ENCODE measurements around the gene CCNG2.
"Not testable (repeated sequence)": the region's sequence is repeated elsewhere in the genome, so short reads cannot be mapped to it uniquely, and the experiment has no call there.

Gene CCNG2, protein sequence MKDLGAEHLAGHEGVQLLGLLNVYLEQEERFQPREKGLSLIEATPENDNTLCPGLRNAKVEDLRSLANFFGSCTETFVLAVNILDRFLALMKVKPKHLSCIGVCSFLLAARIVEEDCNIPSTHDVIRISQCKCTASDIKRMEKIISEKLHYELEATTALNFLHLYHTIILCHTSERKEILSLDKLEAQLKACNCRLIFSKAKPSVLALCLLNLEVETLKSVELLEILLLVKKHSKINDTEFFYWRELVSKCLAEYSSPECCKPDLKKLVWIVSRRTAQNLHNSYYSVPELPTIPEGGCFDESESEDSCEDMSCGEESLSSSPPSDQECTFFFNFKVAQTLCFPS

DNA sequence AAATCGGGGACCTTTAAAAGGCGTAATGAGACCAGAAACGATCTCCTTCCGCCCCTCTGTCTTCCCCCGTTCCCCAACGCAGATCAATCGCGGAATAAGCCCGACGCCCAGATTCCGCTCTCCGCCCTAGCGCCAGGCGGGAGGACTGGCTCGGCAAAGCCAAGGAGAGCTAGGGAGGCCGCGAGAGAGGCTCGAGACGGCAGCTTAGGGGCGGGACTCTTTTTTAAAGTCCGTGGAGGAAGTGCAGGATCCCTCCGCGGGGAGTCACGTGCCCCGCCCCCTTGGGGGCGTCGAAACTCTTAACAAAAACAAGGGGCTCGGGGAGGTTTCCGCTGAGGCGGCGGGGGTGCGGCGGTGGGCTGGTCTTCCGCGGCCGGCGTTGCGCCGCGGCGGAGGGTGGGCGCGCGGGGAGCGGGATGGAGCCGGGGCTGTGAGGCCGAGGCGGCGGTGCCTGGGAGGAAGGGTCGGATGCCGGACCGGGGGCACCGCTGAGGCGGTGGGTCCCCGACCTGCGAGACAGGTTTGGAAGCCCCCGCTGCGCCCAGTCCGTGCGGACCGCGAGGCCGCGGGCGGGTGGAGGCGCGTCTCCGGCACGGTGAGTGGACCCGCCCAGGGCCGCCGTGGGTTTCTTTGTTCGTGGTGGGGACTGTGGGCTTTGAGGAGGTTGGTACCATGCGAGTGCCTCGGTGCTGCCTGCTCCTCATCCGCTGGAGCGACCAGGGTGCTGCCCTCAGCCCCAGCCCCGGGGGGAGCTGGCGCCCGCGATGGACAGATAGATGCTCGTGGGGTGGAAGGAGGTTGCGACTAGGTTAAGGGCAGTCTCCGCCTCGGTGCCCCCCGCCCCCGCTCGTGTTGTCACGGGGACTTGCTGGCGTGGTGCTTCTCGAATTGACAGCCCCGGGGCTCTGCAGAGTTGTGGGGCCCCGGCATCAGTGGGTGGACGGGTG lies at the start of gene CCNG2:
Gene CCNG2, plus strand, starts transcription at position 296 of the 947 bp plus-strand sequence. CDS start 1,326 bp downstream, outside the sequence.
- FAIRE-seq: no peak

DNA sequence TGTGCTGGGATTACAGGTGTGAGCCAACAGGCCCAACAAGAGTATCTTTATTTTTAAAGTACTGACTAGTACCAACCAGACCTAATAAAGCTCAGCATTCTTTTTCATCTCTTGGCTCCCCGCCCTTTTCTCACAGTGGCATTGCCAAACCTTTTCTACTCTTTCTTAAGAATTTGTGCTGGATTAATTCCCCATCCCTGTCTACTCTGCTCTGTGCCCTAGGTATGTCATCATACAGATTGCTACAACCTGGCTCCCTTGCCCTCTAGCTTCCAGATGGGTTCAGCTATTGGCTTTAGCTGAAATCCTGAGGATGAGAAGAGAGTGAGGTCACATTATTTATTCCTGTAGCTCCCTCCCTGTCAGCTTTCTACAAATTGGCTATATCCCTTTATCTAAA lies 46.3 kb upstream of the CCNG2 start:
- no peak for FAIRE-seq

DNA sequence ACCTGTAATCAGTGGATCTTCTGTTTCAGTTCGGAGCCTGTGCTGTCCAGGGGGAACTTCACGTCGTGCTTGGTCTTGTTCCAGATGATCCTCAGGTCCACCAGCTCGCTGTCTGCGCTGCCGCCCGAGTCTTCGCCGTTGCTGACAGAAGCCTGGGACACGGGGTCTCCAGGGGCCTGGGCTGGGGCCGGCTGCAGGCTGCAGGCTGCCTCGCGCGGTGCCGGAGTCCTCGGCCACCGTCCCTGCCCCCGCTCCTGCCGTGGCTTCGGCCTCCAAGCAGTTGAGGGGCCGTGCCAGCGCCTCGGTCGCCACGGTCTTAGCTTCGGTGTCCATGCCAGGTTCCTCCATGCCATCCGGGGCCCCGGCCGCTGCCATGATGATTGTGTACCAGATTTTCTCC lies 43.9 kb upstream of the CCNG2 start:
- FAIRE-seq: no peak

DNA sequence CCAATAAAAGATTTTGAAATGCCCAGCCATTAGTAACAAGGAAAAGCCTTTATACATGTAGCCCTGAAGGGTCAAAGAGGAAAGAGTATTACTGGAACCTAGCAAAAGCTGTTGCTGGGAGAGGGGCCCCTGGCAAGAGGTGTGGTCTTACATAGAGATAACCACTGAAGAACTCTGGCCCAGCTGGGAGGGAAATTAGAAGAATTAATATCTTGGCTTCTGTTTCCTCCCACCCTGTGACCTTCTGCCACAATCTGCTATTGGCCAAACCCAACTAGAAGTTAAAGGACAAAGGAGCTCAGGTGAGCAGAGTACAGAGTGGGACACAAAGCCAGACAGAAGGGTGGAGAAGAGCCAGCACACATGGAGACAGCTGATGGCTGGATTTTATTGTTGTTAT lies 39.3 kb upstream of the CCNG2 start:
- FAIRE-seq: no peak

DNA sequence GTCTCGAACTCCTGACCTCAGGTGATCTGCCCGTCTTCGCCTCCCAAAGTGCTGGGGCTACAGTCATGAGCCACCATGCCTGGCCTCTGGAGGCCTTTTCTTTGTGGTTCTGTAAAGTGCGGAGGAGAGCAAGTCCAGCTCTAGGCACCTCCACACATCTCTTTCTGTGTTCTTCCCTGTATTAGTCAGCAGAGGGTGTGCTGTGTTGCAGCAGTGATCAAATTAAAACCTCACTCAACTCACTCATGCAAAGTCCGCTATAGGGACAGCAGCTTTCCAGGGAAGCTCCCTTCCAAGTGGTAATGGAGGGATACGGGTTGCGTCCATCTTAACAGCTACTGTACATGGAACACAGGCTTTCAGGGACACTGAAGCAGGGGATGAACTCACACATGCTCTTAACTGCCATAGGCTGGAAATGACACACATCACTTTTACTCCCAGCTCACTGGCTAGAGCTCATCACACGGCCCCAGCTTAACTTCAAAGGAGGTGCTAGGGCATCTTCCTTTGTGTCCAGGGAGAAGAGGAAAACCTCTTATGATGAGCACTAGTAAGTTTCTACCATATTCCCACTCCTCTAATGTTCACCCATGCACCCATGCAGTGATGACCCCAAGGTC lies 36.0 kb upstream of the CCNG2 start:
- no peak for FAIRE-seq

DNA sequence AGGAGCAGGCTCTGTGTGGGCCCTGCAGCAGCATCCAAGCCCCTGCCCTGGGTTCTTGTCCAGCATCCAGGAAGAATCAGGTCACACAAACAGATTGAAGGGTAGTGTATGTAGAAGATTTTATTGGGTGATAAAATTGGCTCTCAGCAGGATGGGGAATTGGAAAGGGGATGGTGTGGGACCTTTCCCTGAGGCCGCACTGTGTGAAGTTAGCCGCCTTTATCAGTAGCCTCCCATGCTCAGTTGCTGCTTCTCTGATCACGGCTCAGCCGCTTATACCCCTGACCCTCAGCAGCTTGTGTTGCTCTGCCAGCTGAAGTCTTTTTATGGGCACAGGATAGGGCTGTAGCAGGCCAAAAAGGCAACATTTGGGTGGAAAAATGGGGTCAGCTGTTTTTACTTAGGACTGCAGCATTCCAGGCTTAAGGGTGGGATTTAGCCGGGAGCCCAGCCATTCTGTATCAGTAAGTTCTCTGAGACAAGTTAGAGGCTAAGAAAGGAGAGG lies 35.2 kb upstream of the CCNG2 start:
- FAIRE-seq: no peak

DNA sequence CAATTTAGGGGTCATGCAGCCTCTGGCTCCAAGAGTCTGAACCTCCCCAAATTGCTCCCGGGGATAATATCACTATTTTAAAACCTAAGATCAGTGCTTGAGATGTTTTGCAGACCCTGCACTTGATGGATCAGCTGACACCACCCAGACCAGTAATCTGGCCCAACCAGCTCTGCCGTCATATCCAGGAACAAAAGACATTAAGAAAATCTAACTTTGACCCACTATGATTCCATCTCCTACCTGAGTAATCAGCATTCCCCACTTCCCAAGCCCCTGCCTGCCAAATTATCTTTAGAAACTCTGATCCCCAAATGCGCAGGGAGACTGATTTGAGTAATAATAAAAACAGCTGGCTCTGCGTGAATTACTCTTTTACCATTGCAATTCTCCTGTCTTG lies 34.4 kb upstream of the CCNG2 start:
- no peak for FAIRE-seq

DNA sequence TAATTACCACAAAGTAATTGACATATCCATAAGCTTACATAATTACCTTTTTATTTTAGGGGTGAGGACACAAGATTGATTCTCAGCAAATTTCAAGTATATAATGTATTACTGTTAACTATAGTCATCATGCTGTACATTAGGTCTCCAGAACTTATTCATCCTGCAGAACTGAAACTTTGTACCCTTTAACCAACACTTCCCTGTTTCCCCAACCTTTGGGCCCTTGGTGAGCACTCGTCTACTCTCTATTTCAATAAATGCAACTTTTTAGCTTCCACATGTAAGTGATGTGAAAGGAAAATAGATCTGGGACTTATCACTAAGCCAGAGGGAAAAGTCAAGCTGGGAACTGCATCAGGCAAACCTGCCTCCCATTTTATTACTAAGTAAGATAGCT lies 33.6 kb upstream of the CCNG2 start:
- FAIRE-seq: no peak

DNA sequence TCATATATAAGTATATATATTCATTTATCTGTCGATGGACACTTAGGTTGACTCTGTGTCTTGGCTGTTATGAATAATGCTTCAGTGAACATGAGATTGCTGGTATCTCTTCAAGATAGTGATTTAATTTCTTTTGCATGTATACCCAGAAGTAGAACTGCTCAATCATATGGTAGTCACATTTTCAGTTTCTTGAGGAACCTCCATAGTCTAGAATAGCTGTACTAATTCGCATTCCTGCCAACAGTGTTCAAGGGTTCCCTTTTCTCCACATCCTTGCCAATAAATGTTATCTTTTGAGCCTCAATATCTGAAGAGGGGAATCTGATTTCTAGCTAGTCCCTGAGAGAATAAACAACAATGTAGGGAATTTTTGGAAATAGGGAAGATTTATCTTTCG lies 32.4 kb upstream of the CCNG2 start:
- no peak for FAIRE-seq

DNA sequence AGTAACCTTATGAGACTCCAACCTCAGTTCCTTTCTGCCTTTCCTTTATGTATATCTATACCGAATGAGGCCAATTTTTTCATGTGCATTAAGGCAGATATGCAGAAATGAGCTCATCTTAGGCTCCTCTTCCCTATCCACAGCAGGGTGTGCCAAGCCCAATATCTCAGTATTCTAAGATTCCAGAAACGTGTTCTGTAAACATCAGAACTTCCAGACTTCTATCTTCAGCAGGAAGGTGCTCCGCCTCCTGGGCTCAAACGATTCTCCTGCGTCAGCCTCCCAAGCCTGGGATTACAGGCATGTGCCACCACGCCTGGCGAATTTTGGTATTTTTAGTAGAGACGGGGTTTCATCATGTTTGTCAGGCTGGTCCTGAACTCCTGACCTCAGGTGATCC lies 31.0 kb upstream of the CCNG2 start:
- FAIRE-seq: no peak

DNA sequence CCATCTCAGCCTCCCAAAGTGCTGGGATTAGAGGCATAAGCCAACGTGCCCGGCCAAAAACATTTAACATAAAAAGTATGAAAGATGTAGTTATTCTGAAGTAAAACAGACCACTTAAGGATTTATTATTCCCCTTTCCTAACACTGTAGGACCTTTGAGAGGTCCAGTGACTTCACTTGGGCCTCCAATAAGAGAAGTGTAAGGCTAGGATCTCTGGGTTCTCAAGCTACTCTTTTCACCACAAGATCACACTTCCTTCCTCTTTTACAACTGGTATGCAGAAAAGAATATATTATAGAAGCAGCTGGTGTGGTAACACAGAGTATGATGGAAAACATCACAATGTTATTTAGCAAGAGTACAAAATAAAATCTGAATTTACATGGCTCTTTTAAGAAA lies 30.2 kb upstream of the CCNG2 start:
- FAIRE-seq: no peak

DNA sequence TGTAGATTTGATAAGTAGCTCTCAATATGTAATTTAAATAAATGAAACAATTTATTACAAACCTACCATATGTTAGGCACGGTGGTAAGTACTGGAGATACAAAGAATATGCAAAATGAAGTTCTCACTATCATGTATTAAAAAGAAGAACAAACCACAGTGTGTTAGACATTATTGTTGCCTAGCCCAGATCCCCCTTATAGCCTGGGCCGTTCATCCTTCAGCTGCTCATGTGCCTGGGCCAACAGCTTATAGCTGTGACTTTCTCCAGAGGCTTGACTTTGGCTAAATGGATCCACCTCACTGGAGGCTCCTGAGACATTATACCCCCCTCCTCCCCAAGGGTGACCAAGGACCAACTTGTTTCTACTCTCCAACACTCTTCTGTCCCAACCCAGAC lies 29.8 kb upstream of the CCNG2 start:
- FAIRE-seq: no peak

DNA sequence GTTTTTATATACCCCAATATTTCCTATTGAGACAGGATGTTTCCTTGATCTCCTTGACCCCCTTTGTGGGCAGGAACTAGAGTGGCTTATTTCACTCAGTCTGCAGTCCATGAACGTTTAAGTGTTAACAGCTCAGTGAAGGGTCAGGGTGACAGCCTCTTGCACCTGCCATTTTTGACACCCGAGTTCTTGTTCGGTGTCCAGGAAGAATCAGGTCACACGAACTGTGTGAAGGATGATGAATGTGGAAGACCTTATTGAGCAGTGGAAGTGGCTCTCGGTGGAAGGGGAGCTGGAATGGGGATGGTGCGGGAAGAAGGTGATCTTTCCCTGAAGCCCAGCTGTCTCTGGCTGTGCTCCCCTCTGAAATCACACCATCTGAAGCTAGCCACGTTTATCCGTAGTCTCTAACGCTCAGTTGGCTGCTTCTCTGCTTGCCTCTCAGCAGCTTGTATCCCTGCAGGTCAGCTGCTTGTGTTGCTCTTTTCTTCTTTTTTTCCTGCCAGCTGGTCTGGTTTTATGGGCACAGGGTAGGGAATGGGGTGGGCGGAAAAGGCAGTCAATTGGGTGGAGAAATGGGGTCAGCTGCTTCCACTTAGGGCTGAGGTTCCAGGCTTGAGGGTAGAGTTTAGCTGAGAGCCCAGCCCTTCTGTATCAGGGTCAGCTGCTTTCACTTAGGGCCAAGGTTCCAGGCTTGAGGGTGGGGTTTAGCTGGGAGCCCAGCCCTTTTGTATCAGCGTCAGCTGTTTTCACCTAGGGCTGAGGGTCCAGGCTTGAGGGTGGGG lies 29.0 kb upstream of the CCNG2 start:
- no peak for FAIRE-seq

DNA sequence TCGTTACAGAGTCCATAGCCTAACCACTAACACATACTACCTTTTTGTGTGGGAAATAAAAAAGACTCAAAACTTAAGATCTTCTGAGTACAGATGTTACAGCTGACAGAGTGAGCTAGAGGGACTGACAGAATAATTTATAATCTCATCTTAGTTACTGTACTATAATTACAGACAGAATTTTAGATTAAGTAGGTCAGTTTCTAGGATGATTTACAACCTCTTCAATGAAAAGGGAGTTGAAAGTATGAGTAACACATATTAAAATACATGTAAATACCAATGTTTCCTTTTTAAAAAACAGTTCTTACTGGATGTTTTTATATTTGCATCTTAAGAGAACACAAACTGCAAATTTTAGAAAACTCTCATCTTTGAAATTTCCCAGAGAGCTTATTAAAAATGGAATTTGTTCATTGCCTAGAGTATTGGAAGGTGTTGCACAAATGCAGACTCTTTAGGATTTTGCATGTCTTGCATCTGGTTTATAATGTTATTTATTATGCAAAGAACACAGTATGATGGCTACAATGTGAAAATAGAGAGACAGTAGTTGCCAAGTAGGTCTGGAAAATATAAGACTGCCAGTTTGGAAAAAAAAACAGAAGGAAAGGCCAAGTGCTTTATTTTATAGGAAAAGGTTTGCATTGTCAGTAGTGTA lies 24.2 kb upstream of the CCNG2 start:
- FAIRE-seq: no peak

DNA sequence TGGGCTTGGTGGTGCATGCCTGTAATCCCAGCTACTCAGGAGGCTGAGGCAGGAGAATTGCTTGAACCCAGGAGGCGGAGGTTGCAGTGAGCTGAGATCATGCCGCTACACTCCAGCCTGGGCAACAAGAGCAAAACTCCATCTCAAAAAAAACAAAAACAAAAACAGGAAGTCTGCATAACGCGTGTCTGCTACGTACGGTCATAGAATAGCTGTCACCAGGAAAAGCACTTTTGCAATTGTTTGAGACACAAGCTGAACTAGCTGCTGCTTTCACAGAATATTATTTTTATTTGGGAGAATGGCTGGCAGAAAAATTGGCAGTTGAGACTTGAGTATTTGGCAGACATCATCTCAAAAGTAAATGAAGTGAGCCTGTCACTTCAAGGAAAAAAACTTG lies 19.6 kb upstream of the CCNG2 start:
- FAIRE-seq: not testable (repeated sequence)

DNA sequence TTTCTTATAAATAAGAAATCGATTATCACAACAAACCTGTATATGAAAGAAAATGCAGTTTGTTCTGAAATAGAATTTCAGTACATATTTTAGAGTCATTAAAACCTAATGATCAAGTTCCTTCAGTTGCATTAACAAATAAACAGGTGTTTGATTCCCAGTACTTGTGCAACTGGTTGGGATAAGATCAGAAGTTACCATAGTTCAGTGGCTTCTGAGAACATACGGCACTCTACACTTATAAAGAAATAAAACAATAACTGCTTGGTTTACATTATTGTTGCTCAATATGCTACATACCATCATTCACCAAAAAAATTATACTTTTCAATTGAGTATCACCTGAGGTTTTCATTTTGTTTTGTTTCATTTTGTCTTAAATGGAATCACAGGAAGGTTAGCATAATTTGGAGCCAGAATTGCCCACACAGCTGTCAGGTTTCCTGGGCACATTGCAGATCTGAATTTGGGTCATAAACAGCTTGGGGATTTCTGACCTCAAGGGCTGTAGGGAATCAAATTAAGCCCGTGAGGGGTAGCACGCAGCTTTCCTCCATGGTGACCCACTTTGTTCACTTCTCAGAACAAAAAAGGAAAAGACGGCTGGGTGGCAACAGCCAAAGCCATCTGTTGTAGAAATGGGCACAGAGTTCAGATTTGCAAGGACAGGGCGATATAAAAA lies 14.9 kb upstream of the CCNG2 start:
- FAIRE-seq: no peak

DNA sequence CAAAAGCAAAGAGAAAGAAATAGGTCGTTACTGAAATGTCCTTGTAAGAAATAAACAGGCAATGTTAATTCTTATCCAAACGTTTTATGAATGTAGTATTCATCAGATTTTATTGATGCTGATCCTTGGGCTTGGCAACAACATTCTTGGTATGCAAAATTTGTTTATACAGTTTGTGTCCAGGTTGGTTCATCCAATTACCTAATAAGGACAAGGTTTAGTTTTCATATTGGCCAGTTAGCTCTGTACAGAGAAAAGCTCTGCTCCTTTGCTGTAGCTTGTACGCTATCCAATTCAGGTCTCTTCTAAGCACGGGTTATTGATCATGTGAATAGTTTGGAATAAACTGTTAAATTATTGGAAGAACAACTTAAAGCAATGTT lies 14.4 kb upstream of the CCNG2 start:
- FAIRE-seq: no peak

DNA sequence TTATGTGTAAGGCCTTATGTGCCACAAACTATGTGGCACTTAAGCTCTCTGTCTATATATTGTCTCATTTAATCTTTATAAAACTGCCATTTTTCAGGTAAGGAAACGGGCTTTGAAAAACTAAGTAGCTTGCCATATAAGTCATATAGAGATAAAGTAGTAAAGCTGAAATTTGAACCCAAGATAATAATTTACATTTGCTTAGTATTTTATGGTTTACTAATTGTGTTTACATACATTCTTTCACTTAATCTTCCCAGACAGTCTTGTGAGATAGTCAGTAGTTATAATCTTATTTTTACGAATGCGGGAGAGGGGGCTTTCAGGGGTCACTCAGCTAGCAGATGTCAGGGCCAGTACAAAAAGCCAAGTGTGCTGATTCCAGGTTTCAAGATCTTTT lies 13.9 kb upstream of the CCNG2 start:
- FAIRE-seq: no peak

DNA sequence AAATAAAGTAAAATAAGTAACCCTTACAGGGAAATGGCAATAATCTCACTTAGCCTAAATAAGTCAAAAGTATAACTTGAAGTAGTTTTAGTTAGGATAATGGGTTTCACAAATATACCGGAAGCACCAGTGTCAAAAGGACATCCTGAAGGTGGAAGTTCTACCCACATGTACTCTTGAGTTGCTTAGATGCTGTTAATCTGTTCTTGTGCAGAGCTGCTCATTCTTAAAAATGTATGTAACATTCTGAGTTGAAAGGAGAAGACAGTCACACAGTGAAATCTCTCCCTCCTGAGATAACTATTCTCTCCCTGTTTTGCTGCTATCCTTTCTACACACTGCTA lies 11.2 kb upstream of the CCNG2 start:
- no peak for FAIRE-seq

DNA sequence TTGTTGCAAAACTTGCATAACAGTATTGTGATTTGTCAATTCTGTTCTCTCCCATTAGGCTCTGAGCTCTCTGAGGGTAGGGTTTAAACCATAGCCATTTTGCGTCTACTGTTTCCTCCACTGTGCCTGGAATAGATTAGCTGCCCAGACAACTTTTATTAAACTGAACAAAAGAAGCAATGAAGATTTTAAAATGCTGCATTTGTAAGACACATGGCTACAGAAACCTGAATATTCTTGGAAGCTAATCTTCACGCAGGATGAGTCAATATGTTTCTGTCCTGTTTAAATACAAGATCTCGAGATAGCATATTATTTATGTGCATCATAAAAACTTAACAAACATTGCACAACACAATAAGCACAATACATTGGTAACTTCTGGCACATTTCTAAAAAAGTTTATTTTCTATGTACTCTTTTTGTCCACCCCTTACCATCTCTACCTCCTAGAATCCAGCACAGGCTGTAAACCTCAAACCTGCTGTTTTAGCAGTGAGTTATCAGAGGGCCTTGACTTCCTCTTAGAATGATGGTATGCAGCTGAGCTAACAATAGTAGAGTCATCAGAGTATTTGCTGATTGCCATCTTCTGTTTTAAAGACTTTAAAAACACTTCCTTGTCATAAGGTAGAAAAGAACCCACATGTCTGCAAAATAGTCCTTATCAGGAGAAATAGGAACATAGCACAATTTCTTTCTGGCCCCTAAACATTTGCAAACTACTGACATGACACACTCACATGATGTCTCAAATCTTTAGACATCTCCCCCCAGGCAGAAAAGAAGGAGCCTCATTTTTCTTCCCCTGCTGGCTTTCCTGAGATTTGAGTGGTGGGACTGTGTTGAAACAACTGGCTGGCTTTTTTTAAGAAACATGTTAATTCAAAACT lies 10.6 kb upstream of the CCNG2 start:
- no peak for FAIRE-seq

All from islet of Langerhans (tissue), 1 donor.